ENCODE results near the gene MBTPS2. TPM values are rescaled to one million over a fixed set of nuclear protein-coding genes. Genes with fewer than 3 reads are reported as not detected.

Gene MBTPS2
- total RNA-seq, 4 donors from 2014 or later, result 7.5 to 10.8 (median 8.4) TPM

DNA sequence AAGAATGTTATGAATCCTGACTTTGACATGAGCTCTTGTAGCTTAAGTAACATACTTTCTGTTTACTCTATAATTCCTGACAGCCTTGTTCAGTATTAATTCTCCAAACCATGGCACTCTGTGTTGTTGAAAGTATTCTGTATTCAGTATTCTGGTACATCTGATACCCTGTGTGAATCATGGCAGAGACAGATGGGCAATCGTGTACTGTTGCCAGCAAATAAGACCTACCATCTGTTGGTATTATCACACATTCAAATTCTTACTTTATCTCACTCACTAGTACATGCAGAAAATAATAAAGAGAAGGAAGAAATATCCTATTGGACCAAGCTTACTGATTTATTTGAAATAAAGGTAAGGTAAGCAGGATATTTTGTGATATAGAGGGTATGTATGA is 7.9 kb downstream of the MBTPS2 start:
- Histone ChIP-seq H3K27ac (replicated peaks in 1 of 4) (no peak overlapping the region), H3K9me3 (no peaks in the 10 kb centered on the region), H3K4me3 (no peak overlapping the region), H3K27me3 (no peaks in the 10 kb centered on the region), H3K4me1 (peaks cover 0 to 3% (median 0%) of the 10 kb centered on the region in 4 donors), H3K36me3 (peaks cover 0 to 52% (median 10%) of the 10 kb centered on the region in 4 donors)
- intact Hi-C loops (cut with DNase I), result loop anchor here (10.0 kb wide), 2 partner anchors 87 to 127 kb away; no protein-coding TSS in a partner anchor
- WGBS, result 77% methylated on average over 1 of the region's 1 CpG
- no peak for DNase-seq (ENCODE audit: extremely low spot score)
- no peak for TF ChIP-seq POLR2AphosphoS5 (IDR thresholded peaks at IDR 0.05)
- TF ChIP-seq CTCF (IDR thresholded peaks at IDR 0.05), result no peak
- TF ChIP-seq POLR2A (IDR thresholded peaks at IDR 0.05; ENCODE audit: low read depth), result no peak
- TF ChIP-seq EP300 (IDR thresholded peaks at IDR 0.05), result no peak

- Histone ChIP-seq H3K27ac (replicated peaks in 1 of 4) (no peak overlapping the region), H3K4me1 (no peaks in the 10 kb centered on the region), H3K4me3 (no peak overlapping the region), H3K36me3 (peaks cover 0 to 42% (median 16%) of the 10 kb centered on the region in 4 donors), H3K9me3 (no peaks in the 10 kb centered on the region), H3K27me3 (no peaks in the 10 kb centered on the region)
- no peak for TF ChIP-seq POLR2AphosphoS5 (IDR thresholded peaks at IDR 0.05)
- no peak for TF ChIP-seq EP300 (IDR thresholded peaks at IDR 0.05)
- TF ChIP-seq POLR2A (IDR thresholded peaks at IDR 0.05; ENCODE audit: low read depth), result no peak
- no peak for TF ChIP-seq CTCF (IDR thresholded peaks at IDR 0.05)
- intact Hi-C loops (cut with DNase I), result no loop called here
- DNase-seq (ENCODE audit: extremely low spot score), result no peak
Observed at GRCh38 chrX:21853578-21853977, 14.2 kb downstream of the MBTPS2 start.

- Histone ChIP-seq H3K4me3 (no peak within 1 kb of the TSS), H3K27ac (replicated peaks in 1 of 4) (no peak within 1 kb of the TSS), H3K27me3 (no peaks in the 10 kb centered on the region), H3K36me3 (peaks cover 0 to 37% (median 16%) of the 10 kb centered on the region in 4 donors), H3K4me1 (peaks cover 0 to 5% (median 0%) of the 10 kb centered on the region in 4 donors), H3K9me3 (no peaks in the 10 kb centered on the region)
- TF ChIP-seq POLR2AphosphoS5 (IDR thresholded peaks at IDR 0.05), result no peak
- no peak for TF ChIP-seq CTCF (IDR thresholded peaks at IDR 0.05)
- TF ChIP-seq EP300 (IDR thresholded peaks at IDR 0.05), result no peak
- TF ChIP-seq POLR2A (IDR thresholded peaks at IDR 0.05; ENCODE audit: low read depth), result no peak
- DNase-seq (ENCODE audit: extremely low spot score), result no peak
- 86% methylated on average over 29 of the region's 29 CpGs for WGBS
- intact Hi-C loops (cut with DNase I), result no loop called here
Observed at GRCh38 chrX:21855937-21856415, 16.6 kb downstream of the MBTPS2 start, which contains the start of gene YY2. Gene YY2, plus strand, starts transcription at chrX:21855987. Its CDS starts 498 bp downstream, at chrX:21856485.

DNA sequence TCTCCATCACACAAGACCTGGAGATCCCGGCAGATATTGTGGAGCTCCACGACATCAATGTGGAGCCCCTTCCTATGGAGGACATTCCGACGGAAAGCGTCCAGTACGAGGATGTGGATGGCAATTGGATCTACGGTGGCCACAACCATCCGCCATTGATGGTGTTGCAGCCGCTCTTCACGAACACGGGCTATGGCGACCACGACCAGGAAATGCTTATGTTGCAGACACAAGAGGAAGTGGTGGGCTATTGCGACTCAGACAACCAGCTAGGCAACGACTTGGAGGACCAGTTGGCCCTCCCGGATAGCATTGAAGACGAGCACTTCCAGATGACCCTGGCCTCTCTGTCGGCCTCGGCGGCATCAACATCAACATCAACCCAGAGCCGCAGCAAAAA is 17.1 kb downstream of the MBTPS2 start:
- Histone ChIP-seq H3K27me3 (no peaks in the 10 kb centered on the region), H3K27ac (replicated peaks in 1 of 4) (no peak overlapping the region), H3K4me1 (peaks cover 0 to 5% (median 0%) of the 10 kb centered on the region in 4 donors), H3K36me3 (peaks cover 0 to 33% (median 16%) of the 10 kb centered on the region in 4 donors), H3K4me3 (no peak overlapping the region), H3K9me3 (no peaks in the 10 kb centered on the region)
- intact Hi-C loops (cut with DNase I), result no loop called here
- WGBS, result 93% methylated on average over 20 of the region's 21 CpGs
- no peak for DNase-seq (ENCODE audit: extremely low spot score)
- TF ChIP-seq EP300 (IDR thresholded peaks at IDR 0.05), result no peak
- TF ChIP-seq POLR2A (IDR thresholded peaks at IDR 0.05; ENCODE audit: low read depth), result no peak
- TF ChIP-seq CTCF (IDR thresholded peaks at IDR 0.05), result no peak
- no peak for TF ChIP-seq POLR2AphosphoS5 (IDR thresholded peaks at IDR 0.05)

DNA sequence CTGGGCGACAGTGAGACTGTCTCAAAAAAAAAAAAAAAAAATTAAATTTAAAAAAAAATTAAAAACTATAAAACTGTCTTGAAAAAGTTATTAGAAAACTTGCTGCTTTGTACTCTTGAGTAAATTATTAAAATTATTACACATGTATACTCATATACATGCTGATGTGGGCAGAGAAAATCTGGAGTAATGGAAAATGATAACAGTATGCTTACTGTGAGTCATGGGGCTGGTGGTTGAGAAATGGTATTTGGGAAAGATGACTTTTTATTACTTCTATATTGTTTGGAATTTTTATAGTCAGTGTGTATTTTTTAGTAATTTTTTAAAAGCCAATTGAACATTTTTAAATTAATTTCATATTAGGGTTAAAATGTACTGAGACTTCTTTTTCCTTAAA is 23.8 kb downstream of the MBTPS2 start:
- 100% methylated on average over 1 of the region's 1 CpG for WGBS

More for the DNA sequence above, 23.8 kb downstream of the MBTPS2 start:
- DNase-seq (ENCODE audit: extremely low spot score), result no peak
- no peak overlapping the region for H3K27ac ChIP-seq (replicated peaks in 1 of 4)
- TF ChIP-seq CTCF (IDR thresholded peaks at IDR 0.05), result no peak
- TF ChIP-seq EP300 (IDR thresholded peaks at IDR 0.05), result no peak
- no peak for TF ChIP-seq POLR2AphosphoS5 (IDR thresholded peaks at IDR 0.05)
- no peak for TF ChIP-seq POLR2A (IDR thresholded peaks at IDR 0.05; ENCODE audit: low read depth)
- H3K9me3 ChIP-seq, result no peaks in the 10 kb centered on the region
- H3K4me3 ChIP-seq, result no peak overlapping the region
- peaks cover 0 to 19% (median 2%) of the 10 kb centered on the region in 4 donors for H3K4me1 ChIP-seq
- no peaks in the 10 kb centered on the region for H3K36me3 ChIP-seq
- intact Hi-C loops (cut with DNase I), result no loop called here
- no peaks in the 10 kb centered on the region for H3K27me3 ChIP-seq
